HepG2 (cell line): ENCODE results near the gene PRAMEF12.

Experiments used
- CTCF ChIP-seq: sonication (generic); formaldehyde crosslinking; IDR thresholded peaks from 2 replicates; pipeline ENCODE4 v1.5.0; 2020; ENCODE audit warnings: mild to moderate bottlenecking, missing genetic modification reagents, moderate library complexity
- EZH2 ChIP-seq: conservative IDR thresholded peaks from 2 replicates; pipeline ENCODE4 v1.6.1; 2012; ENCODE audit warnings: mild to moderate bottlenecking, low read depth, low read length, moderate library complexity
- FOXM1 ChIP-seq: sonication (generic); formaldehyde crosslinking; IDR thresholded peaks from 2 replicates; pipeline ENCODE4 v1.5.0; 2020; ENCODE audit warnings: missing genetic modification reagents
- HOXA7 ChIP-seq: sonication (generic); formaldehyde crosslinking; IDR thresholded peaks from 2 replicates; pipeline ENCODE4 v1.8.1; 2022; ENCODE audit warnings: mild to moderate bottlenecking, missing genetic modification reagents, moderate library complexity
- IRF9 ChIP-seq: sonication (generic); formaldehyde crosslinking; IDR thresholded peaks from 2 replicates; pipeline ENCODE4 v1.8.0; 2022; ENCODE audit warnings: missing genetic modification reagents, mild to moderate bottlenecking, borderline replicate concordance
- PCBP1 ChIP-seq: fragments of 200-400 bp; formaldehyde crosslinking; IDR thresholded peaks from 2 replicates; pipeline ENCODE4 v1.6.1; 2017; ENCODE audit warnings: mild to moderate bottlenecking, low read depth, low read length, borderline replicate concordance
- SMARCC2 ChIP-seq: fragments of 450-650 bp; IDR thresholded peaks from 2 replicates; pipeline ENCODE4 v1.6.1; 2017; ENCODE audit warnings: antibody characterized with exemption, mild to moderate bottlenecking
- TBX2 ChIP-seq: sonication (generic); formaldehyde crosslinking; IDR thresholded peaks from 2 replicates; pipeline ENCODE4 v1.5.0; 2020; ENCODE audit warnings: missing genetic modification reagents, mild to moderate bottlenecking, borderline replicate concordance
- USF2 ChIP-seq, 2 experiments: sonication (generic) in 1 of 2; formaldehyde crosslinking in 1 of 2; IDR thresholded peaks; 2 replicates each; pipeline versions ENCODE4 v1.5.1 to v1.6.1; 2011 to 2020; ENCODE audit warnings: borderline replicate concordance in 1 of 2, low read depth in 1 of 2, low read length in 1 of 2, mild to moderate bottlenecking in 1 of 2, missing genetic modification reagents in 1 of 2, moderate library complexity in 1 of 2
- ZNF253 ChIP-seq: sonication (generic); formaldehyde crosslinking; IDR thresholded peaks from 2 replicates; pipeline ENCODE4 v1.8.0; 2022; ENCODE audit warnings: mild to moderate bottlenecking, missing genetic modification reagents, borderline replicate concordance
- ZNF609 ChIP-seq: sonication (generic); formaldehyde crosslinking; IDR thresholded peaks from 2 replicates; pipeline ENCODE4 v1.4.0; 2020; ENCODE audit warnings: mild to moderate bottlenecking, missing genetic modification reagents, borderline replicate concordance
- ZNF747 ChIP-seq: sonication (generic); formaldehyde crosslinking; IDR thresholded peaks from 2 replicates; pipeline ENCODE4 v1.8.1; 2023; ENCODE audit warnings: missing genetic modification reagents, mild to moderate bottlenecking, borderline replicate concordance
- ZSCAN5A ChIP-seq: sonication (generic); formaldehyde crosslinking; IDR thresholded peaks from 2 replicates; pipeline ENCODE4 v1.8.0; 2022; ENCODE audit warnings: mild to moderate bottlenecking, missing genetic modification reagents, borderline replicate concordance

- TF ChIP-seq USF2 (IDR thresholded peaks at IDR 0.05; ENCODE audit: low read depth, low read length) (no peak), USF2 (CRISPR knock-in tag; IDR thresholded peaks at IDR 0.05; ENCODE audit: borderline replicate concordance) (no peak), CTCF (CRISPR knock-in tag) (no peak), EZH2 (no peak), ZSCAN5A (CRISPR knock-in tag) (no peak), PCBP1 (no peak), IRF9 (CRISPR knock-in tag) (no peak), HOXA7 (CRISPR knock-in tag) (no peak), FOXM1 (no peak), ZNF609 (CRISPR knock-in tag) (no peak), SMARCC2 (no peak), ZNF253 (no peak), TBX2 (CRISPR knock-in tag) (no peak), ZNF747 (CRISPR knock-in tag) (no peak)
Measured at GRCh38 chr1:12772520-12772919, 1.0 kb upstream of the PRAMEF12 start.
